ENCODE measurements around the gene PRCC.

- TF ChIP-seq POLR2A (IDR thresholded peaks at IDR 0.05) (no peak), CTCF (IDR thresholded peaks at IDR 0.05) (no peak)
These were observed 41.1 kb downstream of the PRCC start for GRCh38 chr1:156808186-156809030.

All from thyroid gland (tissue), 4 donors.